H1 (cell line): ENCODE measurements around the gene ASB13. TPM values are rescaled to one million over a fixed set of nuclear protein-coding genes. Genes with fewer than 3 reads are reported as not detected.

Source experiments
- CTCF ChIA-PET: fragments of 300-600 bp; sonication (Branson Sonifier 250); formaldehyde crosslinking; loops from one replicate; lab custom pipeline; 2021; ENCODE audit not compliant: partially characterized antibody; lab: Charles Lee
- POLR2A ChIA-PET: fragments of 300-600 bp; sonication (Branson Sonifier 250); formaldehyde crosslinking; loops from one replicate; lab custom pipeline; 2021; ENCODE audit warnings: inconsistent platforms; ENCODE audit not compliant: partially characterized antibody; lab: Charles Lee
- DNase-seq, 2 experiments: peaks; one replicate each; pipeline versions ENCODE4 v3.0.0 to v3.0.0-alpha.2; 2010 to 2022; ENCODE audit warnings: low spot score in 2 of 2, low read depth in 1 of 2, mixed read lengths in 1 of 2
- FAIRE-seq: peaks from 2 replicates; lab custom pipeline; 2011; peaks lifted over from hg19 to GRCh38; lab: Jason Lieb, UNC
- H2AFZ ChIP-seq: 2 replicates; pipeline ENCODE4 v1.8.1; 2012; ENCODE audit warnings: low read length, inconsistent platforms
- H2AK5ac ChIP-seq: 2 replicates; pipeline ENCODE4 v1.6.1; 2013; ENCODE audit warnings: low read depth, low read length
- H2BK120ac ChIP-seq: replicated peaks from 2 replicates; pipeline ENCODE3; 2013; ENCODE audit warnings: low read depth, low read length, inconsistent platforms
- H2BK12ac ChIP-seq: 2 replicates; pipeline ENCODE4 v1.6.1; 2013; ENCODE audit warnings: low read depth, low read length
- H2BK15ac ChIP-seq: 2 replicates; pipeline ENCODE4 v1.6.1; 2013; ENCODE audit warnings: low read length
- H2BK20ac ChIP-seq: 2 replicates; pipeline ENCODE4 v1.6.1; 2013; ENCODE audit warnings: low read length
- H2BK5ac ChIP-seq: 2 replicates; pipeline ENCODE4 v1.6.1; 2013; ENCODE audit warnings: low read depth, low read length
- H3K14ac ChIP-seq: 2 replicates; pipeline ENCODE4 v1.6.1; 2013; ENCODE audit warnings: inconsistent platforms; ENCODE audit not compliant: insufficient read length
- H3K18ac ChIP-seq: 2 replicates; pipeline ENCODE4 v1.6.1; 2013; ENCODE audit warnings: low read length; ENCODE audit errors: extremely low read depth
- H3K23ac ChIP-seq: 2 replicates; pipeline ENCODE4 v1.6.1; 2013; ENCODE audit warnings: inconsistent platforms; ENCODE audit not compliant: insufficient read length
- H3K23me2 ChIP-seq: 2 replicates; pipeline ENCODE4 v1.6.1; 2013; ENCODE audit warnings: low read depth, low read length
- H3K27ac ChIP-seq: 2 replicates; pipeline ENCODE4 v1.6.1; 2011; ENCODE audit warnings: low read depth, low read length, inconsistent platforms
- H3K27me3 ChIP-seq, 4 experiments: replicated peaks in 1 of 4; 1 replicate in 1 of 4; 2 replicates in 3 of 4; pipeline versions ENCODE4 v1.6.1 to v1.8.1; 2011 to 2013; ENCODE audit warnings: low read length in 3 of 4, mild to moderate bottlenecking in 3 of 4, inconsistent platforms in 2 of 4, mixed read lengths in 2 of 4, moderate library complexity in 1 of 4; ENCODE audit not compliant: control insufficient read depth in 3 of 4, insufficient read depth in 3 of 4; ENCODE audit errors: extremely low read depth in 1 of 4
- H3K36me3 ChIP-seq, 4 experiments: 2 replicates each; pipeline versions ENCODE4 v1.6.1 to v1.8.1; 2011 to 2013; ENCODE audit warnings: mild to moderate bottlenecking in 4 of 4, low read length in 3 of 4, moderate library complexity in 2 of 4, control low read depth in 1 of 4, inconsistent platforms in 1 of 4; ENCODE audit not compliant: insufficient read depth in 4 of 4, control insufficient read depth in 2 of 4
- H3K4ac ChIP-seq: replicated peaks from 2 replicates; pipeline ENCODE3; 2013; ENCODE audit warnings: low read length, low read depth, mixed read lengths, inconsistent platforms; ENCODE audit not compliant: insufficient read length
- H3K4me1 ChIP-seq, 4 experiments: replicated peaks in 1 of 4; 1 replicate in 1 of 4; 2 replicates in 3 of 4; pipeline versions ENCODE4 v1.6.1 to v1.8.1; 2011 to 2013; ENCODE audit warnings: low read length in 3 of 4, inconsistent platforms in 2 of 4, mixed read lengths in 1 of 4; ENCODE audit not compliant: insufficient read depth in 4 of 4, control insufficient read depth in 3 of 4
- H3K4me2 ChIP-seq, 2 experiments: 2 replicates each; pipeline versions ENCODE4 v1.6.1 to v1.8.1; 2011 to 2013; ENCODE audit warnings: low read depth in 2 of 2, low read length in 2 of 2, control low read depth in 1 of 2, inconsistent platforms in 1 of 2, mild to moderate bottlenecking in 1 of 2; ENCODE audit not compliant: insufficient read depth in 1 of 2
- H3K4me3 ChIP-seq, 4 experiments: fragments of 200-600, 300-600 bp in 1 of 4; sonication (generic), shearing (Covaris generic), sonication (Bioruptor Twin) in 1 of 4; 2 replicates each; pipeline versions ENCODE4 v1.5.1 to v1.8.1; 2011 to 2016; ENCODE audit warnings: low read length in 4 of 4, low read depth in 3 of 4, control low read depth in 2 of 4, inconsistent platforms in 2 of 4, mild to moderate bottlenecking in 2 of 4, mixed read lengths in 1 of 4, moderate library complexity in 1 of 4; ENCODE audit not compliant: insufficient read depth in 2 of 4; ENCODE audit errors: extremely low read depth in 1 of 4
- H3K56ac ChIP-seq: replicated peaks from 2 replicates; pipeline ENCODE3; 2013; ENCODE audit warnings: low read depth, mild to moderate bottlenecking, mixed read lengths, low read length, inconsistent platforms; ENCODE audit not compliant: insufficient read length
- H3K79me1 ChIP-seq: 2 replicates; pipeline ENCODE4 v1.6.1; 2013; ENCODE audit warnings: low read depth, low read length, control low read depth
- H3K79me2 ChIP-seq, 2 experiments: 2 replicates each; pipeline versions ENCODE4 v1.6.1 to v1.8.1; 2012 to 2013; ENCODE audit warnings: low read length in 2 of 2, mild to moderate bottlenecking in 2 of 2, inconsistent platforms in 1 of 2; ENCODE audit not compliant: insufficient read depth in 2 of 2, control insufficient read depth in 1 of 2
- H3K9ac ChIP-seq, 4 experiments: replicated peaks in 1 of 4; 1 replicate in 1 of 4; 2 replicates in 3 of 4; pipeline versions ENCODE4 v1.6.1 to v1.8.1; 2011 to 2013; ENCODE audit warnings: low read depth in 3 of 4, low read length in 3 of 4, control low read depth in 2 of 4, mild to moderate bottlenecking in 2 of 4, moderate library complexity in 2 of 4, inconsistent platforms in 1 of 4; ENCODE audit errors: extremely low read depth in 1 of 4
- H3K9me3 ChIP-seq, 2 experiments: 2 replicates each; pipeline versions ENCODE4 v1.6.1 to v1.8.1; 2012 to 2013; ENCODE audit warnings: mild to moderate bottlenecking in 2 of 2, moderate library complexity in 2 of 2, control low read depth in 1 of 2, inconsistent platforms in 1 of 2, low read depth in 1 of 2, low read length in 1 of 2, mixed read lengths in 1 of 2; ENCODE audit not compliant: insufficient read depth in 2 of 2
- H4K20me1 ChIP-seq, 2 experiments: replicated peaks in 1 of 2; 2 replicates each; pipeline versions ENCODE3 to v1.8.1; 2011 to 2013; ENCODE audit warnings: inconsistent platforms in 2 of 2, low read length in 2 of 2, mild to moderate bottlenecking in 1 of 2; ENCODE audit not compliant: insufficient read depth in 2 of 2, control insufficient read depth in 1 of 2
- H4K5ac ChIP-seq: 2 replicates; pipeline ENCODE4 v1.6.1; 2013; ENCODE audit warnings: low read length, low read depth, mixed read lengths, inconsistent platforms; ENCODE audit not compliant: insufficient read length
- H4K8ac ChIP-seq: 2 replicates; pipeline ENCODE4 v1.8.0; 2013; ENCODE audit warnings: mild to moderate bottlenecking, moderate library complexity, low read length, inconsistent platforms; ENCODE audit not compliant: insufficient read depth; ENCODE audit errors: extremely low read depth
- H4K91ac ChIP-seq: replicated peaks from 2 replicates; pipeline ENCODE3; 2013; ENCODE audit warnings: low read length, mixed read lengths, inconsistent platforms; ENCODE audit not compliant: insufficient read length
- ASH2L ChIP-seq: fragments of 200-600, 300-600 bp; sonication (generic); IDR thresholded peaks from one replicate; pipeline ENCODE4 v1.7.1; 2017; ENCODE audit warnings: low read length
- CEBPB ChIP-seq: IDR thresholded peaks from 2 replicates; pipeline ENCODE4 v1.6.1; 2012; ENCODE audit warnings: low read depth, low read length
- JUND ChIP-seq: IDR thresholded peaks from 2 replicates; pipeline ENCODE4 v1.6.1; 2011; ENCODE audit warnings: mild to moderate bottlenecking, improper control_type of control experiment, low read length
- NANOG ChIP-seq: IDR thresholded peaks from 2 replicates; pipeline ENCODE4 v1.6.1; 2011; ENCODE audit warnings: low read length, low read depth, mild to moderate bottlenecking, inconsistent platforms; ENCODE audit not compliant: insufficient read depth, poor library complexity, severe bottlenecking
- PHF8 ChIP-seq: fragments of 200-600 bp; sonication (generic); conservative IDR thresholded peaks from 2 replicates; pipeline ENCODE4 v1.7.1; 2012; ENCODE audit warnings: low read depth, mild to moderate bottlenecking, inconsistent platforms, low read length, moderate library complexity
- RFX5 ChIP-seq: IDR thresholded peaks from 2 replicates; pipeline ENCODE4 v1.6.1; 2011; ENCODE audit warnings: low read depth, low read length, improper control_type of control experiment, borderline replicate concordance
- WGBS, 2 experiments: shearing (Covaris generic) in 1 of 2; methylation state at CpG; one replicate each; pipeline versions ENCODE4 v1.1.6 to v1.1.7; 2013 to 2015; ENCODE audit warnings: low lambda C conversion rate in 2 of 2, mixed read lengths in 2 of 2, inconsistent platforms in 1 of 2, low coverage in 1 of 2, missing lambda C conversion rate in 1 of 2; ENCODE audit not compliant: insufficient replicate concordance in 2 of 2, insufficient coverage in 1 of 2, insufficient read length in 1 of 2; ENCODE audit errors: extremely low coverage in 1 of 2, missing lambda C conversion rate in 1 of 2; 5-methylcytosine and 5-hydroxymethylcytosine counted together
- polyA plus RNA-seq, 7 experiments: library from polyadenylated mRNA; depleted of rRNA in 3 of 7; stranded (reverse) in 5 of 7; unstranded in 2 of 7; fragments of >200 nt in 5 of 7; fragments of 200-250 nt in 2 of 7; gene quantifications; 1 replicate in 5 of 7; 2 replicates in 1 of 7; 4 replicates in 1 of 7; pipeline versions ENCODE4 v1.2.1 to v1.2.3, GENCODE V29; 2011 to 2013; ENCODE audit warnings: missing spikeins in 2 of 7, mixed read lengths in 2 of 7
- total RNA-seq: library from RNA; stranded (reverse); fragmentation: NEBNext Ultra II Directional; extraction: Animal tissue kit (Norgen Biotek cat#: 25700); gene quantifications from 2 replicates; pipeline ENCODE4 v1.2.1, GENCODE V29; 2021

The ASB13 gene
- total and polyA plus RNA-seq, 2 of the 8 experiments (the other 6 are each of a cell fraction or from before 2014, with no cell fraction given): 12.3 to 20.2 TPM

- ChIA-PET CTCF (interaction anchor here (1.5 to 2.7 kb wide), 3 partner anchors 10 to 30 kb away, joined by 4 to 10 read pairs (median 5); no protein-coding TSS in a partner anchor), POLR2A (interaction anchor here (4.5 kb wide), 1 partner anchor 9 kb away, joined by 16 read pairs; no protein-coding TSS in a partner anchor)
- Histone ChIP-seq H3K27ac (no peak overlapping the region), H3K4me2 (no peak overlapping the region), H2AK5ac (no peak overlapping the region), H3K56ac (no peak overlapping the region), H3K36me3 (peaks cover 0 to 2% (median 0%) of the 10 kb centered on the region in 4 experiments; a peak in 1 of 8 replicates), H3K79me2 (peaks cover 0 to 3% of the 10 kb centered on the region in 2 experiments; a peak in 2 of 4 replicates), H2BK12ac (no peak overlapping the region), H3K4me3 (no peak overlapping the region), H3K23ac (no peak overlapping the region), H2BK120ac (no peak overlapping the region), H3K14ac (no peak overlapping the region), H2BK20ac (no peak overlapping the region), H3K23me2 (no peaks in the 10 kb centered on the region; the same call in 1 of the 2 replicates), H4K5ac (no peak overlapping the region), H3K27me3 (0 out of 7 replicates have a peak, but pooled peaks cover 0 to 2% (median 0%) of the 10 kb centered on the region in 4 experiments), H3K9me3 (no peaks in the 10 kb centered on the region), H4K20me1 (peaks cover 2 to 9% of the 10 kb centered on the region in 2 experiments), H4K91ac (no peak overlapping the region), H2BK15ac (no peak overlapping the region), H2BK5ac (no peak overlapping the region), H3K4ac (no peak overlapping the region), H4K8ac (no peak overlapping the region), H3K9ac (no peak overlapping the region), H3K4me1 (peaks cover 3 to 19% (median 12%) of the 10 kb centered on the region in 4 experiments), H3K79me1 (peaks cover 10% of the 10 kb centered on the region), H3K18ac (no peak overlapping the region), H2AFZ (no peak overlapping the region)
- FAIRE-seq (no peak), DNase-seq (no peak)
- WGBS, 2 experiments: 71% methylated on average over 3 of the region's 3 CpGs; no CpG with 5 or more reads in 1 of the 2 experiments
- no peak for TF ChIP-seq ASH2L
- TF ChIP-seq PHF8: no peak
- TF ChIP-seq NANOG: no peak
- TF ChIP-seq JUND: no peak
- no peak for TF ChIP-seq CEBPB
- no peak for TF ChIP-seq RFX5
Observed at GRCh38 chr10:5655121-5655520, 11.3 kb downstream of the ASB13 start.
